HepG2 (cell line): ENCODE results near the gene CBFA2T2. TPM values are rescaled to one million over a fixed set of nuclear protein-coding genes. Genes with fewer than 3 reads are reported as not detected.

Experiments
- ATAC-seq: fragments of 200-7000 bp; cut with Tn5 transposase; 3 replicates; pipeline ENCODE4 v1.9.1; 2020; ENCODE audit warnings: mild to moderate bottlenecking, moderate library complexity
- BruUV-seq: library from RNA; stranded (reverse); fragments of 400-500 nt; replicated peaks from 2 replicates; lab custom pipeline; 2021; lab: Mats Ljungman, UMichigan
- CTCF ChIA-PET: fragments of 300-600 bp; formaldehyde crosslinking; extraction: SDS; loops from one replicate; lab custom pipeline; 2021; ENCODE audit warnings: low total read pairs, inconsistent platforms, low intra/inter-chr PET ratio; lab: Yijun Ruan, JAX
- POLR2A ChIA-PET: fragments of 350-600 bp; sonication (Branson Sonifier 250); formaldehyde crosslinking; loops from one replicate; lab custom pipeline; 2020; ENCODE audit warnings: antibody characterized with exemption, inconsistent platforms; lab: Yijun Ruan, JAX
- DNase-seq: peaks from one replicate; pipeline ENCODE4 v3.0.0-alpha.2; 2015; ENCODE audit warnings: low spot score
- FAIRE-seq: peaks from 3 replicates; lab custom pipeline; 2011; peaks lifted over from hg19 to GRCh38; lab: Jason Lieb, UNC
- H2AFZ ChIP-seq: one replicate; pipeline ENCODE4 v1.6.1; 2011; ENCODE audit warnings: low read length, inconsistent platforms
- H3K27ac ChIP-seq: fragments of 300-600 bp; 3 replicates; pipeline ENCODE4 v1.8.0; 2011; ENCODE audit warnings: mixed run types, mild to moderate bottlenecking, mixed read lengths, low read length, inconsistent platforms; ENCODE audit not compliant: insufficient read depth; ENCODE audit errors: extremely low read length
- H3K27me3 ChIP-seq, 2 experiments: fragments of 200-600 bp in 1 of 2; 2 replicates in 1 of 2; 3 replicates in 1 of 2; pipeline versions ENCODE4 v1.6.0 to v1.8.0; 2011; ENCODE audit warnings: low read length in 2 of 2, mild to moderate bottlenecking in 2 of 2, moderate library complexity in 2 of 2, inconsistent platforms in 1 of 2; ENCODE audit not compliant: insufficient read depth in 2 of 2, control insufficient read depth in 1 of 2
- H3K36me3 ChIP-seq, 2 experiments: fragments of 200-600 bp in 1 of 2; replicated peaks in 1 of 2; 2 replicates in 1 of 2; 3 replicates in 1 of 2; pipeline versions ENCODE4 v1.5.1 to v1.8.0; 2011; ENCODE audit warnings: low read length in 2 of 2, inconsistent platforms in 1 of 2; ENCODE audit not compliant: insufficient read depth in 2 of 2, control insufficient read depth in 1 of 2
- H3K4me1 ChIP-seq: 2 replicates; pipeline ENCODE4 v1.5.1; 2012; ENCODE audit warnings: low read length, inconsistent platforms; ENCODE audit not compliant: insufficient read depth
- H3K4me2 ChIP-seq: 2 replicates; pipeline ENCODE4 v1.6.0; 2011; ENCODE audit warnings: low read depth, low read length, inconsistent platforms
- H3K4me3 ChIP-seq, 3 experiments: fragments of 200-600 bp in 1 of 3; sonication (generic), shearing (Covaris generic) in 1 of 3; replicated peaks in 1 of 3; 2 replicates each; pipeline ENCODE4 v1.5.1; 2011 to 2016; ENCODE audit warnings: low read length in 3 of 3, inconsistent platforms in 2 of 3, low read depth in 2 of 3, mild to moderate bottlenecking in 2 of 3, control low read depth in 1 of 3, mixed read lengths in 1 of 3; ENCODE audit not compliant: insufficient read depth in 1 of 3
- H3K79me2 ChIP-seq: one replicate; pipeline ENCODE4 v1.6.1; 2011; ENCODE audit warnings: low read length, inconsistent platforms; ENCODE audit not compliant: insufficient read depth
- H3K9ac ChIP-seq: 2 replicates; pipeline ENCODE4 v1.6.0; 2011; ENCODE audit warnings: mild to moderate bottlenecking, low read depth, low read length, inconsistent platforms; ENCODE audit not compliant: insufficient read depth
- H3K9me3 ChIP-seq: 2 replicates; pipeline ENCODE4 v1.5.1; 2012; ENCODE audit warnings: mild to moderate bottlenecking, low read length
- H4K20me1 ChIP-seq: 2 replicates; pipeline ENCODE4 v1.6.0; 2011; ENCODE audit warnings: inconsistent platforms, mild to moderate bottlenecking, low read length, moderate library complexity; ENCODE audit not compliant: insufficient read depth
- ELF1 ChIP-seq: sonication (generic); formaldehyde crosslinking; IDR thresholded peaks from 2 replicates; pipeline ENCODE4 v1.4.0; 2020; ENCODE audit warnings: missing genetic modification reagents
- FOSL2 ChIP-seq: sonication (generic); formaldehyde crosslinking; IDR thresholded peaks from 2 replicates; pipeline ENCODE4 v1.4.0; 2020; ENCODE audit warnings: missing genetic modification reagents
- GABPA ChIP-seq, 2 experiments: IDR thresholded peaks; 2 replicates each; pipeline ENCODE4 v1.6.1; 2011 to 2016; ENCODE audit warnings: low read depth in 2 of 2, low read length in 1 of 2, missing biosample characterization in 1 of 2, missing genetic modification characterization in 1 of 2
- HMGA1 ChIP-seq: sonication (generic); formaldehyde crosslinking; conservative IDR thresholded peaks from 2 replicates; pipeline ENCODE4 v1.4.0; 2020; ENCODE audit warnings: missing genetic modification reagents
- HOXA7 ChIP-seq: sonication (generic); formaldehyde crosslinking; IDR thresholded peaks from 2 replicates; pipeline ENCODE4 v1.8.1; 2022; ENCODE audit warnings: mild to moderate bottlenecking, missing genetic modification reagents, moderate library complexity
- IKZF1 ChIP-seq: fragments of 450-650 bp; IDR thresholded peaks from 2 replicates; pipeline ENCODE4 v1.7.1; 2016
- KDM1A ChIP-seq: IDR thresholded peaks from 2 replicates; pipeline ENCODE4 v1.6.1; 2016; ENCODE audit warnings: missing compliant biosample characterization
- KDM4B ChIP-seq: sonication (generic); formaldehyde crosslinking; IDR thresholded peaks from 2 replicates; pipeline ENCODE4 v1.4.0; 2020; ENCODE audit warnings: missing genetic modification reagents
- KDM5A ChIP-seq: fragments of 200-600 bp; sonication (generic); IDR thresholded peaks from 2 replicates; pipeline ENCODE4 v1.7.0; 2018; ENCODE audit warnings: antibody characterized with exemption, mild to moderate bottlenecking, low read length, borderline replicate concordance
- KMT2B ChIP-seq: IDR thresholded peaks from 2 replicates; pipeline ENCODE4 v1.6.1; 2016; ENCODE audit warnings: missing genetic modification reagents, missing compliant biosample characterization
- NFE2 ChIP-seq: sonication (generic); formaldehyde crosslinking; IDR thresholded peaks from 2 replicates; pipeline ENCODE4 v1.4.0; 2020; ENCODE audit warnings: missing genetic modification reagents
- PLRG1 ChIP-seq: fragments of 450-650 bp; conservative IDR thresholded peaks from 2 replicates; pipeline ENCODE4 v1.6.1; 2016
- POLR2A ChIP-seq, 2 experiments: IDR thresholded peaks; 2 replicates each; pipeline ENCODE4 v1.6.1; 2011; ENCODE audit warnings: low read depth in 2 of 2, low read length in 2 of 2, mild to moderate bottlenecking in 1 of 2, moderate library complexity in 1 of 2; ENCODE audit not compliant: insufficient read depth in 1 of 2
- RCOR2 ChIP-seq: IDR thresholded peaks from 2 replicates; pipeline ENCODE4 v1.6.1; 2016; ENCODE audit warnings: missing biosample characterization, missing genetic modification reagents
- RFX5 ChIP-seq: IDR thresholded peaks from 2 replicates; pipeline ENCODE4 v1.6.1; 2011; ENCODE audit warnings: low read depth, low read length, improper control_type of control experiment
- SIN3B ChIP-seq: fragments of 150-350 bp; IDR thresholded peaks from 2 replicates; pipeline ENCODE4 v1.6.1; 2014; ENCODE audit warnings: low read length
- SP2 ChIP-seq: sonication (generic); formaldehyde crosslinking; IDR thresholded peaks from 2 replicates; pipeline ENCODE4 v1.5.1; 2020; ENCODE audit warnings: mild to moderate bottlenecking, missing genetic modification reagents
- STAT6 ChIP-seq: sonication (generic); formaldehyde crosslinking; IDR thresholded peaks from 2 replicates; pipeline ENCODE4 v1.4.0; 2020; ENCODE audit warnings: missing genetic modification reagents, mild to moderate bottlenecking, borderline replicate concordance
- ZBTB34 ChIP-seq: sonication (generic); formaldehyde crosslinking; IDR thresholded peaks from 2 replicates; pipeline ENCODE4 v1.8.0; 2022; ENCODE audit warnings: mild to moderate bottlenecking, missing genetic modification reagents
- ZBTB42 ChIP-seq: sonication (generic); formaldehyde crosslinking; IDR thresholded peaks from 2 replicates; pipeline ENCODE4 v1.5.0; 2020; ENCODE audit warnings: mild to moderate bottlenecking, missing genetic modification reagents
- ZMYM3 ChIP-seq: sonication (generic); formaldehyde crosslinking; IDR thresholded peaks from 2 replicates; pipeline ENCODE4 v1.5.1; 2020; ENCODE audit warnings: mild to moderate bottlenecking, missing genetic modification reagents
- ZNF207 ChIP-seq: fragments of 450-650 bp; IDR thresholded peaks from 2 replicates; pipeline ENCODE4 v1.6.1; 2016; ENCODE audit warnings: antibody characterized with exemption, borderline replicate concordance
- ZNF414 ChIP-seq: sonication (generic); formaldehyde crosslinking; IDR thresholded peaks from 2 replicates; pipeline ENCODE4 v1.5.0; 2020; ENCODE audit warnings: missing genetic modification reagents
- ZNF713 ChIP-seq: sonication (generic); formaldehyde crosslinking; IDR thresholded peaks from 2 replicates; pipeline ENCODE4 v1.4.0; 2020; ENCODE audit warnings: mild to moderate bottlenecking, missing genetic modification reagents
- ZNF768 ChIP-seq: sonication (generic); formaldehyde crosslinking; IDR thresholded peaks from 2 replicates; pipeline ENCODE4 v1.4.0; 2020; ENCODE audit warnings: missing genetic modification reagents
- WGBS: methylation state at CpG from one replicate; pipeline ENCODE4 v1.1.6; 2017; ENCODE audit warnings: low lambda C conversion rate; 5-methylcytosine and 5-hydroxymethylcytosine counted together
- in situ Hi-C: cut with HindIII; loops from 2 replicates; pipeline ENCODE4 v1.10.0; 2017; ENCODE audit warnings: low pct_unique_long_range_greater_than_20kb; ENCODE audit not compliant: extremely low pct_ligation_motif_present
- intact Hi-C: fragments of 100-400 bp; cut with micrococcal nuclease; formaldehyde crosslinking; loops from one replicate; pipeline ENCODE4 v1.10.0; 2022; ENCODE audit not compliant: unreplicated experiment
- polyA plus RNA-seq, 8 experiments: library from polyadenylated mRNA; depleted of rRNA in 3 of 8; stranded (reverse) in 7 of 8; unstranded in 1 of 8; fragments of >200 nt; fragmentation: Illumina TruSeq in 4 of 8; extraction: Trizol in 4 of 8; gene quantifications; 2 replicates each; pipeline versions ENCODE4 v1.2.1 to v1.2.3, GENCODE V29; 2011 to 2016; ENCODE audit warnings: low read depth in 4 of 8, missing spikeins in 1 of 8, mixed read lengths in 1 of 8; ENCODE audit not compliant: insufficient read depth in 1 of 8
- total RNA-seq, 5 experiments: library from RNA; depleted of rRNA; stranded (reverse); fragments of >200 nt; fragmentation: Illumina TruSeq; extraction: Trizol; gene quantifications; 2 replicates each; pipeline ENCODE4 v1.2.3, GENCODE V29; 2016; ENCODE audit warnings: low read depth in 1 of 5

CBFA2T2 gene
- total and polyA plus RNA-seq, 2 of the 13 experiments (the other 11 are each of a cell fraction or from before 2014, with no cell fraction given), result 6.3 to 21.2 TPM

- peaks cover 52% of the 10 kb centered on the region for H3K4me1 ChIP-seq
- ATAC-seq, result no peak
- no peak overlapping the region for H2AFZ ChIP-seq
- intact Hi-C loops (no loop called here), in situ Hi-C loops (no loop called here)
- CTCF ChIA-PET, result no interaction called here
- POLR2A ChIA-PET, result interaction anchor here (0.7 to 1.0 kb wide), 2 partner anchors 19 kb away, joined by 4 to 5 read pairs; partner anchors contain the start of gene CBFA2T2
- WGBS, result 1% methylated on average over 4 of the region's 4 CpGs
- no peak overlapping the region for H3K9ac ChIP-seq
- no peak overlapping the region for H3K4me3 ChIP-seq
- H4K20me1 ChIP-seq, result no peaks in the 10 kb centered on the region
- peaks cover under 1 to 11% of the 10 kb centered on the region in 2 experiments; a peak in 3 of 5 replicates for H3K27me3 ChIP-seq
- H3K79me2 ChIP-seq, result no peaks in the 10 kb centered on the region
- no peaks in the 10 kb centered on the region for H3K9me3 ChIP-seq
- H3K36me3 ChIP-seq, result no peaks in the 10 kb centered on the region
- no peak for FAIRE-seq
- no peak for DNase-seq
- no peak overlapping the region for H3K27ac ChIP-seq
- no peak overlapping the region for H3K4me2 ChIP-seq
- BruUV-seq, result no TSS peak
- TF ChIP-seq SP2 (CRISPR knock-in tag), result no peak
- no peak for TF ChIP-seq RFX5
- TF ChIP-seq ZNF768 (CRISPR knock-in tag), result peak; percentile 89; the same call in 1 of the 2 replicates
- TF ChIP-seq IKZF1, result no peak
- no peak for TF ChIP-seq ZBTB42
- no peak for TF ChIP-seq KDM5A
- peak; percentile 60 for TF ChIP-seq ZMYM3 (CRISPR knock-in tag)
- TF ChIP-seq HOXA7 (CRISPR knock-in tag), result no peak
- TF ChIP-seq ZBTB34 (CRISPR knock-in tag), result no peak
- no peak for TF ChIP-seq GABPA (IDR thresholded peaks at IDR 0.05; ENCODE audit: low read depth, low read length)
- no peak for TF ChIP-seq GABPA (CRISPR knock-in tag; IDR thresholded peaks at IDR 0.05; ENCODE audit: low read depth)
- no peak for TF ChIP-seq POLR2A (IDR thresholded peaks at IDR 0.05; ENCODE audit: insufficient read depth in 1 of 2, low read depth in 2 of 2, low read length in 2 of 2)
- TF ChIP-seq KDM1A (CRISPR knock-in tag), result 0 out of 2 replicates have a peak, but pooled peaks have one; percentile 35
- no peak for TF ChIP-seq ZNF713 (CRISPR knock-in tag)
- no peak for TF ChIP-seq HMGA1 (CRISPR knock-in tag)
- TF ChIP-seq PLRG1, result no peak
- no peak for TF ChIP-seq KDM4B (CRISPR knock-in tag)
- no peak for TF ChIP-seq KMT2B (CRISPR knock-in tag)
- TF ChIP-seq NFE2, result no peak
- TF ChIP-seq RCOR2, result 0 out of 2 replicates have a peak, but pooled peaks have one; percentile 34
- no peak for TF ChIP-seq ZNF414 (CRISPR knock-in tag)
- TF ChIP-seq FOSL2, result peak; percentile 33; the same call in 1 of the 2 replicates
- TF ChIP-seq STAT6 (CRISPR knock-in tag), result no peak
- TF ChIP-seq ZNF207, result no peak
- TF ChIP-seq SIN3B, result no peak
- 0 out of 2 replicates have a peak, but pooled peaks have one; percentile 31 for TF ChIP-seq ELF1 (CRISPR knock-in tag)
These were observed 19.4 kb upstream of the CBFA2T2 start for GRCh38 chr20:33470457-33470856.
